MM.1S (cell line): Measurements from ENCODE around the gene HSPA9.

Source experiments
- DNase-seq: peaks from one replicate; pipeline ENCODE4 v3.0.0-alpha.2; 2015
- H2AFZ ChIP-seq: fragments of 300-600 bp; sonication (generic); 2 replicates; pipeline ENCODE4 v1.6.0; 2016; ENCODE audit warnings: antibody characterized with exemption, low read length
- H3F3A ChIP-seq: fragments of 300-600 bp; sonication (generic); 2 replicates; pipeline ENCODE4 v1.6.1; 2016; ENCODE audit warnings: mild to moderate bottlenecking, antibody characterized with exemption, low read length, moderate library complexity, mixed read lengths; ENCODE audit not compliant: insufficient read depth
- H3K27ac ChIP-seq: fragments of 300-600 bp; sonication (generic); 2 replicates; pipeline ENCODE4 v1.5.1; 2016; ENCODE audit warnings: mild to moderate bottlenecking, low read length
- H3K27me3 ChIP-seq: fragments of 300-600 bp; sonication (generic); replicated peaks from 2 replicates; pipeline ENCODE4 v1.6.0; 2016; ENCODE audit warnings: low read length; ENCODE audit not compliant: insufficient read depth
- H3K36me3 ChIP-seq: fragments of 300-600 bp; sonication (generic); replicated peaks from 2 replicates; pipeline ENCODE4 v1.6.1; 2016; ENCODE audit warnings: mild to moderate bottlenecking, low read length, mixed read lengths; ENCODE audit not compliant: insufficient read depth
- H3K4me1 ChIP-seq: fragments of 300-600 bp; sonication (generic); 2 replicates; pipeline ENCODE4 v1.6.1; 2016; ENCODE audit warnings: low read length, mixed read lengths
- H3K4me2 ChIP-seq: fragments of 300-600 bp; sonication (generic); 2 replicates; pipeline ENCODE4 v1.6.0; 2016; ENCODE audit warnings: low read depth, low read length
- H3K4me3 ChIP-seq: fragments of 300-600 bp; sonication (generic); 2 replicates; pipeline ENCODE4 v1.5.1; 2016; ENCODE audit warnings: low read length, mixed read lengths
- H3K79me2 ChIP-seq: fragments of 300-600 bp; sonication (generic); 2 replicates; pipeline ENCODE4 v1.6.1; 2016; ENCODE audit warnings: mixed run types, low read length, mixed read lengths
- H3K9ac ChIP-seq: fragments of 300-600 bp; sonication (generic); 2 replicates; pipeline ENCODE4 v1.6.1; 2016; ENCODE audit warnings: low read length, mixed read lengths
- H3K9me2 ChIP-seq: fragments of 300-600 bp; sonication (generic); replicated peaks from 2 replicates; pipeline ENCODE4 v1.6.1; 2016; ENCODE audit warnings: mild to moderate bottlenecking, low read length, mixed read lengths; ENCODE audit not compliant: insufficient read depth
- H3K9me3 ChIP-seq: fragments of 300-600 bp; sonication (generic); replicated peaks from 2 replicates; pipeline ENCODE4 v1.6.1; 2016; ENCODE audit warnings: mild to moderate bottlenecking, low read length, mixed read lengths; ENCODE audit not compliant: insufficient read depth
- H4K20me1 ChIP-seq: fragments of 300-600 bp; sonication (generic); 2 replicates; pipeline ENCODE4 v1.6.1; 2016; ENCODE audit warnings: mild to moderate bottlenecking, low read length, moderate library complexity, mixed read lengths; ENCODE audit not compliant: insufficient read depth
- CTCF ChIP-seq: fragments of 300-600 bp; sonication (generic); IDR thresholded peaks from 2 replicates; pipeline ENCODE4 v1.5.1; 2016; ENCODE audit warnings: antibody characterized with exemption, low read length, mixed read lengths
- EZH2 ChIP-seq: fragments of 300-600 bp; sonication (generic); optimal IDR thresholded peaks from 2 replicates; pipeline ENCODE3; 2017; ENCODE audit warnings: low read depth, mild to moderate bottlenecking, antibody characterized with exemption, low read length, mixed read lengths
- EZH2phosphoT487 ChIP-seq: fragments of 300-600 bp; sonication (generic); IDR thresholded peaks from 2 replicates; pipeline ENCODE4 v1.6.1; 2018; ENCODE audit warnings: antibody characterized with exemption, low read length

The HSPA9 gene

GRCh38 chr5:138528744-138529469 is 46.3 kb downstream of the HSPA9 start:
- H2AFZ ChIP-seq: no peak overlapping the region
- H3K4me2 ChIP-seq: no peak overlapping the region
- no peak overlapping the region for H3K27ac ChIP-seq
- no peaks in the 10 kb centered on the region for H3K9me2 ChIP-seq
- no peaks in the 10 kb centered on the region for H3F3A ChIP-seq
- H4K20me1 ChIP-seq: peaks cover 21% of the 10 kb centered on the region; the same call in 1 of the 2 replicates
- no peaks in the 10 kb centered on the region for H3K36me3 ChIP-seq
- TF ChIP-seq CTCF: no peak
- no peak for TF ChIP-seq EZH2phosphoT487
- TF ChIP-seq EZH2: no peak
- H3K79me2 ChIP-seq: peaks cover 96% of the 10 kb centered on the region
- no peaks in the 10 kb centered on the region for H3K27me3 ChIP-seq
- no peaks in the 10 kb centered on the region for H3K4me1 ChIP-seq
- no peaks in the 10 kb centered on the region for H3K9me3 ChIP-seq
- H3K9ac ChIP-seq: no peak overlapping the region
- DNase-seq: no peak
- H3K4me3 ChIP-seq: no peak overlapping the region

- H3K4me2 ChIP-seq: no peak overlapping the region
- no peaks in the 10 kb centered on the region for H3K4me1 ChIP-seq
- DNase-seq: no peak
These were observed 47.0 kb downstream of the HSPA9 start for GRCh38 chr5:138528208-138528607.

GRCh38 chr5:138527170-138527569 is 48.0 kb downstream of the HSPA9 start:
- Histone ChIP-seq H3F3A (no peaks in the 10 kb centered on the region), H3K79me2 (peaks cover 95% of the 10 kb centered on the region)

More at GRCh38 chr5:138528208-138528607, 47.0 kb downstream of the HSPA9 start:
- H3K9me2 ChIP-seq: no peaks in the 10 kb centered on the region
- H3K9ac ChIP-seq: no peak overlapping the region
- H3K27ac ChIP-seq: no peak overlapping the region
- no peaks in the 10 kb centered on the region for H3K9me3 ChIP-seq
- peaks cover 21% of the 10 kb centered on the region; the same call in 1 of the 2 replicates for H4K20me1 ChIP-seq
- no peak overlapping the region for H2AFZ ChIP-seq
- H3K27me3 ChIP-seq: no peaks in the 10 kb centered on the region
- TF ChIP-seq CTCF (no peak), EZH2 (no peak), EZH2phosphoT487 (no peak)
- no peaks in the 10 kb centered on the region for H3F3A ChIP-seq
- H3K4me3 ChIP-seq: no peak overlapping the region
- H3K79me2 ChIP-seq: peaks cover 96% of the 10 kb centered on the region
- no peaks in the 10 kb centered on the region for H3K36me3 ChIP-seq

More at GRCh38 chr5:138527170-138527569, 48.0 kb downstream of the HSPA9 start:
- Histone ChIP-seq H3K9me2 (no peaks in the 10 kb centered on the region), H3K27ac (no peak overlapping the region), H3K36me3 (no peaks in the 10 kb centered on the region), H3K9ac (no peak overlapping the region), H3K4me2 (no peak overlapping the region), H3K4me3 (no peak overlapping the region), H2AFZ (no peak overlapping the region), H3K9me3 (no peaks in the 10 kb centered on the region), H3K27me3 (no peaks in the 10 kb centered on the region), H4K20me1 (peaks cover 15% of the 10 kb centered on the region; the same call in 1 of the 2 replicates), H3K4me1 (no peaks in the 10 kb centered on the region)
- no peak for TF ChIP-seq CTCF
- TF ChIP-seq EZH2phosphoT487: no peak
- TF ChIP-seq EZH2: no peak
- no peak for DNase-seq
